Brain microvascular endothelial cell (primary cell): ENCODE data around the gene UBXN11.

Experiments
- DNase-seq: peaks from one replicate; pipeline ENCODE4 v3.0.0-alpha.2; 2020
- H3K27ac ChIP-seq: fragments of 250-450 bp; sonication (Bioruptor Pico); 2 replicates; pipeline ENCODE4 v1.5.1; 2020; ENCODE audit warnings: mild to moderate bottlenecking, moderate library complexity
- H3K27me3 ChIP-seq: fragments of 250-450 bp; sonication (Bioruptor Pico); replicated peaks from 2 replicates; pipeline ENCODE4 v1.5.1; 2020; ENCODE audit warnings: mild to moderate bottlenecking
- H3K36me3 ChIP-seq: fragments of 250-450 bp; sonication (Bioruptor Pico); replicated peaks from 2 replicates; pipeline ENCODE4 v1.5.1; 2020; ENCODE audit warnings: mild to moderate bottlenecking
- H3K4me3 ChIP-seq: 2 replicates; pipeline ENCODE4 v1.5.1; 2011; ENCODE audit warnings: low read depth, mild to moderate bottlenecking, control low read depth, low read length, moderate library complexity
- in situ Hi-C: cut with HindIII; loops from 2 replicates; pipeline ENCODE4 v1.10.0; 2017; ENCODE audit warnings: low sequenced_read_pairs, low pct_ligation_motif_present
- TF ChIP-seq, protein P1 (sequence below): IDR thresholded peaks from 2 replicates; pipeline ENCODE4 v1.5.1; 2011; ENCODE audit warnings: low read depth, mild to moderate bottlenecking, moderate library complexity, low read length, control low read depth, inconsistent platforms; ENCODE audit errors: missing control alignments

Gene UBXN11

DNA sequence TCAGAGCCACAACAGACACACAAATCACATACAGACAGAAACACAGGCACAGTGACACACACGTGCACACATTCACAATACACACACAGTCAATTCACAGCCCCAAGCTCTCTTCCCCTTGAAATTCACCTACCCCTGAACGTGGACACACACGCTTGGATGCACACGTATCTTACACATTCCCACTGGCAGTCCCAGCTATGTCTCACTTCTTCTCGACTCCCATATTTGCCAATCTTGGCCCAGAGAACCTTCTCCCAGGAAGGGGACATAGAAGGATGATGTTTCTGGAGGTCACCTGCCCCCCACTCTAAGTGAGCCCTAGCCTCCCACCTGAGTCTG is 45.9 kb upstream of the UBXN11 start:
- TF ChIP-seq, protein P1, sequence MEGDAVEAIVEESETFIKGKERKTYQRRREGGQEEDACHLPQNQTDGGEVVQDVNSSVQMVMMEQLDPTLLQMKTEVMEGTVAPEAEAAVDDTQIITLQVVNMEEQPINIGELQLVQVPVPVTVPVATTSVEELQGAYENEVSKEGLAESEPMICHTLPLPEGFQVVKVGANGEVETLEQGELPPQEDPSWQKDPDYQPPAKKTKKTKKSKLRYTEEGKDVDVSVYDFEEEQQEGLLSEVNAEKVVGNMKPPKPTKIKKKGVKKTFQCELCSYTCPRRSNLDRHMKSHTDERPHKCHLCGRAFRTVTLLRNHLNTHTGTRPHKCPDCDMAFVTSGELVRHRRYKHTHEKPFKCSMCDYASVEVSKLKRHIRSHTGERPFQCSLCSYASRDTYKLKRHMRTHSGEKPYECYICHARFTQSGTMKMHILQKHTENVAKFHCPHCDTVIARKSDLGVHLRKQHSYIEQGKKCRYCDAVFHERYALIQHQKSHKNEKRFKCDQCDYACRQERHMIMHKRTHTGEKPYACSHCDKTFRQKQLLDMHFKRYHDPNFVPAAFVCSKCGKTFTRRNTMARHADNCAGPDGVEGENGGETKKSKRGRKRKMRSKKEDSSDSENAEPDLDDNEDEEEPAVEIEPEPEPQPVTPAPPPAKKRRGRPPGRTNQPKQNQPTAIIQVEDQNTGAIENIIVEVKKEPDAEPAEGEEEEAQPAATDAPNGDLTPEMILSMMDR: no peak
- no peaks in the 10 kb centered on the region for H3K36me3 ChIP-seq
- no peak overlapping the region for H3K4me3 ChIP-seq
- no peak for DNase-seq
- no peaks in the 10 kb centered on the region for H3K27me3 ChIP-seq
- in situ Hi-C loops: no loop called here
- no peak overlapping the region for H3K27ac ChIP-seq

- no peak overlapping the region for H3K27ac ChIP-seq
- no peaks in the 10 kb centered on the region for H3K36me3 ChIP-seq
- TF ChIP-seq, protein P1: no peak
- H3K4me3 ChIP-seq: no peak overlapping the region
- in situ Hi-C loops: no loop called here
- DNase-seq: peak; percentile 35
- no peaks in the 10 kb centered on the region for H3K27me3 ChIP-seq
Measured at GRCh38 chr1:26351590-26352337, 45.3 kb upstream of the UBXN11 start.

DNA sequence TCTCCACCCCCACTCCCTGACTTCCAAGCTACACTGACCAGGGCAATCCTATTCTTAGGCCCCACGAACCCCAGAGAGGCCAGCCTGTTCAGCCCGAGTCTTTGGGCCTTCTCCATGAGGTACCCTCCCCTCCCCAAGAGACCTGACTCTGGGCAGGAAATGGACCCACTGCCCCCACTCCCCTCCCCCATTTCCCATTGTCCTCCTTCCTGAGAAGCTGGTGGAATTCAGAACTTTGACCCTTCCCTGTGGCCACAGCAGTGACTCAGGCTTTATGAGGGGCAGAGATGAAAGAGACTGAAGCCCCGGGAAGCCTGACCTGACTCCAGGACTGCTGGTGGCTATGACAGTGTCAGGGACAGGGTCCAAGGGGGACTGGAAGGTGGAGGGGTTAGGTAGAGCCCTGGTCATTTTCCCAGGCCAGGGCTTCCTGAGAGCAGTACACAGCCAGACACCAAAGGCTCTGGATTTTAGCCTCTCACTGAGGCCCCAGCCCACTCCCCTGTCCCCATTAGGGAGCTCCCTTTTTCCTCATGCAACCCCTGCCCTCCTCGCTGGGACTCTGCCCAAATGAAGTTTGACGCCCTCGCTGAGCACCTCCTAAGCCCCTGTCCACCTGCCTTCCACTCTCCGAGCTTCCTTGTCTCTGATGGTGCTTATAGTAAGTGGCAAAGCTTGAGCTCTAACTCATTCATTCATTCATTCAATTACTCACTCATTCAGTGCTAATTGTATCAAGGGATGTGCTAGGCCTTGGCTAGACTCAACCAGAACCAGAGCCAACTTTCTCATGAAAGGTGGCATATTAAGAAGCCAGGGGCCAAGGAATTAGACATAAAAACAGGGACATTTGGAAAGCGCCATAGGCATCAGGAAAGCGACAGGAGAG is 44.5 kb upstream of the UBXN11 start:
- Histone ChIP-seq H3K36me3 (no peaks in the 10 kb centered on the region), H3K27me3 (no peaks in the 10 kb centered on the region), H3K4me3 (no peak overlapping the region), H3K27ac (no peak overlapping the region)
- DNase-seq: no peak
- TF ChIP-seq, protein P1: no peak
- in situ Hi-C loops: no loop called here

DNA sequence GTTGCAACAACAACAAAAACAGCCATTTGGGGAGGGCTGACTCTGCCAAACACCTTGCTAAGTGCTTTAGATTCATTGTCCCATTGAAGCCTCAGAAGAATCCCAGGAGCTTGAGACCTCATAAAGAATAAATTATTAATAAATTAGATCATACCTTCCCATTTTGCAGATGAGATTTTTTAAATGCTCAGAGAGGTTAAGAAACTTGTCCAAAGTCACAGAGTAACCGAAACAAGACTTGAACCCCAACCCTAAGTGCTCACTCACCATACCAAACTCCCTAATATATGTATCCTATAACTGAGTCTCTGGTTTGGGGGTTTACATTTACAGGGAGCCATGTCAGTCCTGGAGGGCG is 43.9 kb upstream of the UBXN11 start:
- in situ Hi-C loops: no loop called here
- Histone ChIP-seq H3K27me3 (no peaks in the 10 kb centered on the region), H3K36me3 (no peaks in the 10 kb centered on the region), H3K27ac (no peak overlapping the region), H3K4me3 (no peak overlapping the region)
- TF ChIP-seq, protein P1: no peak
- DNase-seq: no peak

GRCh38 chr1:26349877-26350244 is 43.4 kb upstream of the UBXN11 start:
- no peak overlapping the region for H3K27ac ChIP-seq
- in situ Hi-C loops: no loop called here
- H3K27me3 ChIP-seq: no peaks in the 10 kb centered on the region
- TF ChIP-seq, protein P1: no peak
- no peak overlapping the region for H3K4me3 ChIP-seq
- no peaks in the 10 kb centered on the region for H3K36me3 ChIP-seq
- DNase-seq: no peak
